Lower leg skin (tissue), 3 donors: ENCODE results near the gene FGGY.

Source experiments
- CTCF ChIP-seq, 3 donors: fragments of 450-650 bp; IDR thresholded peaks; one replicate each; pipeline ENCODE4 v1.5.1; 2016; ENCODE audit warnings: antibody characterized with exemption in 3 of 3, mild to moderate bottlenecking in 3 of 3, moderate library complexity in 2 of 3
- POLR2A ChIP-seq, 2 donors: fragments of 450-650 bp; IDR thresholded peaks; one replicate each; pipeline ENCODE4 v1.6.1; 2016 to 2017; ENCODE audit warnings: antibody characterized with exemption in 2 of 2, mild to moderate bottlenecking in 1 of 2, moderate library complexity in 1 of 2

GRCh38 chr1:59707178-59707791, 410.4 kb downstream of the FGGY start:
- no peak for TF ChIP-seq CTCF (IDR thresholded peaks at IDR 0.05)
- no peak for TF ChIP-seq POLR2A (IDR thresholded peaks at IDR 0.05)
